Astrocyte of the hippocampus (primary cell): ENCODE results near the gene RESP18.

Experiments used
- DNase-seq: peaks from one replicate; pipeline ENCODE4 v3.0.0; 2011; ENCODE audit warnings: low read depth, low spot score

The RESP18 gene

DNA sequence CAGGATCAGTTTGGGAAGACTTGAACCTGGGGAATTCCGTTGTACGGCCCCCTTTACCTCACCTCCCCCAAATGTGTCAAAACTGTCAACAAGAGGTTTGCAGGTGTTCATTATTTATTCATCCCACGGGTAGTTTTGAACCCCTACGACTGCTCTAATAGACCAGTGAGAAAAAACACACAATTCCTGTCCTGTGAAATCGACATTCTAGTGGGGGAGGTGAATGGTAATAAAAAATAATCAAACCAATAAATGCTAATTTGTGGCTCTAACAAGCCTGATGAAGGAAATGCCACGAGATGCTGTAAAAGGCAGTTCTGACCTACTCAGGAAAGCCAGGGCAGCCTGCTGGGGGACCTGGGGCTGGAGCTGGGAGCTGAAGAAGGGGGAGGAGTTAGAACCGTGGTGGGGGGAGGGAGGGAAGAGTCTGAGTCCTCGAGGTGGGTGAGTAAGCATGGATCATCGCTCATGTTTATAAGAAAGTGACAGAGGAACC is 53.8 kb downstream of the RESP18 start:
- DNase-seq = no peak

DNA sequence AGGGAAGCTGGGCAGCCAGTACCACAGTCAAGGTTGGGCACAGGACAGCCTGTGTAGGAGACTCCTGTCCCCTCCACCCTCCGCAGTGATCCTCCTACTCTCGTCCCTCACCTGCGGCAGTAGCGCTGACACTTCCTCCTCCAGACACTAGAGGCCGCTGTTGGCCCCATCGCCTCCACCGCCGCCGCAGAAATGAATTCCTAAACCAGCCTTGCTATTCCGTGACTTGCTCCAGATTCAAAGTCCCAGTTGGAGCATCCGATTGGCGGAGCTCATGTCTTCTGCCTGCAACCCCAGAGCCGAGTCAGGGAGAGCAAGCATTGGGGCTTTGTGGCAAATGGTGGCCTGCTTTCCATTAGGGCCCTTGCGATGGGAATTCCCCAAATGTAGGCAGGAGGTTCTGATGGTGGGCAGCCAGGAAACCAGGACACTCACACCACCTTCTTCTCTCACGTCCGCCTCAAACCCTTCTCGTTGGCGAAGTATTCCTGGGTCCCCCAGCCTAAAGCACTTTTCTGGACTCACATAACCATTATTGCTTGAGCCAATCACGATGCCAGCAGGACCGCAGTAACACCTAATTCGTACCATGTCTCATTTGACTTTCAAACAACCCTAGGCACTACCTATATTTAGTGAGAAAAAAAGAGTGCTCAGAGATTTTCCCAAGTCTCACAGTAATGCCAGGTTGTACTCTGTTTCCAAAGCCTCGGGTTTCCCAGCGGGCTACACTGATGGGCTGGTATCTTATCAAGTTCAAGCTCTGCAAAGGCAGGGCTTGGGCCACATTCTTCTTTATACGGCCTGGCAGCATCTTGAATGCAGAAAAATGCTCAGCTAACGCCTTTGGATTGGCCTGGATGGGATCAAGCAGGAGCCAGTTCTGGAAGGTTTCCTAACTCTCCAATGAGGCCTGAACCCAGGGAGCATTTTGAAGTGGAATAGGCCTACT is 54.6 kb downstream of the RESP18 start:
- peak; percentile 90 for DNase-seq
